HG02588 (cell line): ENCODE results near the gene TRIM3.

Experiments
- ATAC-seq: cut with Tn5 transposase; IDR thresholded peaks from one replicate; pipeline ENCODE4 v1.9.1; 2021; ENCODE audit warnings: mild to moderate bottlenecking, moderate library complexity; ENCODE audit not compliant: unreplicated experiment

Gene TRIM3

GRCh38 chr11:6481012-6481923 is 7.5 kb upstream of the TRIM3 start, which contains the start of the genes ARFIP2 and TIMM10B:
TSS of gene ARFIP2 (minus strand) at chr11:6481331. CDS start at chr11:6480421, 910 bp downstream.
TSS of gene TIMM10B (plus strand) at chr11:6481501. CDS start at chr11:6481517, 16 bp downstream.
- peak; percentile 99 for ATAC-seq

DNA sequence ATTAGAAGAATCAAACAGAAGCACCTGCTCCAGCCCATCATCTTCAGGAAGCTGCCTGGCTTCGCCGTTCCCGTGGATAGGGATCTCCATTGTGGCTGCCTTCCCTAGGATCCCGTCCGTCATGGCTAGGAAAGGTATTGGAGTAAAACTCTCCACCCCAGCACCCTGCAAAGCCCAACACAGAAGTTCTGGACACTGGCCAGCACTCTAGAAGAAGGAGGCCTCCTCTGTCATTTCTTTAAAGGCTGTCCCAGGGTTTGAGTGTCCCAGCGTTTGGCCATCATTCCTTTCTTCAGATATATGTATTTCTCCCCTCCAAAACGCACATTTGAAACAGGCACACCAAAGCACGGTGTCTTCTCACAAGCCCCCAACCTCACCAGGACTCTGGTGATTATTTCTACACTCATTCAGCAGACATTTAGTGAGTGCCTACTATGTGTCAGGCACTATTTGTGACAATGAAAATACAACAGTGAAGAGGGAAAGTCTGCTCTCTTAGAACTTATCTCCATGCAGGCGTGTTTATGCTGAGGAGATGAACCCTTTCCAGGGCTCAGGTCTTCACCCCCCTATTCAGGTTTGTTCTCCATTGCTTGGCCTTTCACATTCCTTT is 6.7 kb upstream of the TRIM3 start:
- ATAC-seq = no peak

DNA sequence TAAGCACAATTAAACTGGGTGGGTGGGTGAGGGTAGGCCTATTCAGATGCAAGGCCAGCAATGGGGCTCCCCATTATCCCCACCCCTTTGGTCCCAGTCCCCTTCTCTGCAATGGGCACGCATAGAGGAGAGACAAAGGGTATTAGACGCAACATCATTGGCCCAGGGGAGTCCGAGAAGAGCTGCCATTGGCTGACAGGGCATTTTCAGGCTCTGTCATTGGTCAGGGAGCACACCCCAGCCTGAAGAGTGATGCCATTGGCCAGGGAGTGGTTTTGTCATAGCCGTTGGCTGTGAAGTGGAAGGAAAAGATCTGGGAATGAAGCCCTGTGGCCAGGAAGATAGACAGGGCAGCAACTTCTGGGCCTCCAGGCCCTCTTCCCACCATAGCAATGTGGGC is 2.8 kb upstream of the TRIM3 start:
- no peak for ATAC-seq

DNA sequence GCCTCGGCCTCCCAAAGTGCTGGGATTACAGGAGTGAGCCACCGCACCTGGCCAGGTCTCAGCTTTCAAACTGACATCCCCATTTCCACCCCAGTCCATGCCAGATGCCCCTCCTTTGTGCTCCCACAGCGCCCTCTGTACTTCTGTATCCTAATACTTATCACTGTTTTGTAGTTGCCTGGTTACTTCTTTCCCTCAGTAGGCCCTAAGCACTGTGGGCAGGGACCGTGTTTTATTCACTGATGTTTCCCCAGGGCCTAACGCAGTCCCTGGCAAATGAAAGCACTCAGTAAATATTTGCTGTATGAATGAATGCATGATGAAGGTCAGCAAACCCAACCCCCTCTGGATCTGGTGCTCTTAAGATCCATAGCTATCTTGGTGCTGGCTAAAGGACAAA is 2.2 kb upstream of the TRIM3 start:
- no peak for ATAC-seq

- ATAC-seq = no peak
Observed at GRCh38 chr11:6474806-6475500, 1.2 kb upstream of the TRIM3 start.

DNA sequence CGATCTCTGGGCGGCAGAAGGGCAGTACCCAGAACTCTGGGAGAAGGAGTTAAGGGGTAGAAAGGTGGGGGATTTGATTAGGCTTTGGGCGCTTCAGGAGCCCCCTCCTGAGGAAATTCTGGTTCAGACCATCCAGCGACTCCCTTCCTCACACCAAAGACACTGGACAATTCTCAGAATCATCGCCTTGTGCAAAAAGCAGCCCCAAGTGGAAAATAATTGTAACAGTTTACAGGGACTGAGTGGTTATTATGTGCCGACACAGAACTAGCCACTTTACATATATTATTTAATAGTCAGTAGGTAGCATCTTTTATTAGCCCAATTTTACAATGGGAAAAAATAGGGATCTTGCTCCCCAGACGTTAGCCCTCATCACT is 662 bp upstream of the TRIM3 start:
- ATAC-seq = no peak

GRCh38 chr11:6472934-6473333 is 807 bp downstream of the TRIM3 start:
- no peak for ATAC-seq

GRCh38 chr11:6469599-6469998 is 4.1 kb downstream of the TRIM3 start:
- no peak for ATAC-seq

DNA sequence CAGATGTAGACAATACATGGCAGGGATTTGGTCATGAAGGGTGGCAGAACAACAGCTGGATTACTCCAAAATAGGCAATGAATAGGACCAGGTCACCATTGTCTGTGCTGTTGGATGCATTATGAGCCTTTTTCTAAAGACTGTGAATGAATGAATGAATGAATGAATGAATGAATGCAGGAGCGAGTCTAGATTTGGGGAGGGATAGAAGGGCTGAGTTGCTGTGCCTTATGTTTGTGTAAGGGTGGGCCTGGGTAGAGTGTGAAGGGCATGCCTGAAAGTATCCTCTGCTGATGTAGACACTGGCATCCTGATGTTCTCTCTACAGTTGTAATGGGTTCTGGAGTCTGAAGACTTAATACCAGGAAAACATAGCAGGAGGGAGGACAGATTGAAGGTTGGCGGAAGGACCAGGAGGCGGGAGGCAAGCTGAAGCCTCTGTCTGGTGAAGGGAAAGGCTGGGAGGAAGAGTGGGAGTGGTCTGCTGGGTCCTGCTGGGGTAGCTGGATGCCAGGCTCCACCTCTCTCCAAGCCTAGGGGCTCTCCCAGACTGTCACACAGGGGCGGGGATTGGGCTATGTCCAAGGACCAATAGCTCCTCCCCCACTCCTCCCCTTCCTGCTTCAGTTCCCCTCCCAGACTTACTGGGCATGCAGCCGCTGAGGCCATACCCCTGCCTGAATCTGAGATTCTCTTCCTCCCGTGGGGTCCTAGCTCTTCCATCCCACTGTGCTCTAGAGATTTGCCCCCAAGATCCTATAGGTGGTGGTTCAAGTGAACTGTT is 4.8 kb downstream of the TRIM3 start:
- ATAC-seq = peak; percentile 54

DNA sequence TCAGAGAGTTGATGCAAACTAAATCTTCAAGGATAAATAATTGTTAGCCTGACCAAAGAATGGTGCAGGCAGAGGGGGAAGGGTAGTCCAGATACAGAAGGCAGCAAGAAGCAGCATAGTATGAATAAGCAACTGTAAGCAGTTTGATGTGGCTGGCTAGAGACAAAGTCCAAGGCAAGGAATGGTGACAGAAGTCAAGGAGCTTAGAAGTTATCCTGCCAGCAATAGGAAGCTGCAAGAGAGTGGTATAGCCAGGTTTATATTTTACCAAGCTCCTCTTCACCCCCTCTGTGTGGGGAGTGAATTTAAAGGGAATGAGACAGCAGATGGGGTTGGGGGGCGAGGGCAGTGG is 14.7 kb downstream of the TRIM3 start:
- ATAC-seq = no peak

- ATAC-seq = no peak
Observed at GRCh38 chr11:6458352-6459098, 15.2 kb downstream of the TRIM3 start.

DNA sequence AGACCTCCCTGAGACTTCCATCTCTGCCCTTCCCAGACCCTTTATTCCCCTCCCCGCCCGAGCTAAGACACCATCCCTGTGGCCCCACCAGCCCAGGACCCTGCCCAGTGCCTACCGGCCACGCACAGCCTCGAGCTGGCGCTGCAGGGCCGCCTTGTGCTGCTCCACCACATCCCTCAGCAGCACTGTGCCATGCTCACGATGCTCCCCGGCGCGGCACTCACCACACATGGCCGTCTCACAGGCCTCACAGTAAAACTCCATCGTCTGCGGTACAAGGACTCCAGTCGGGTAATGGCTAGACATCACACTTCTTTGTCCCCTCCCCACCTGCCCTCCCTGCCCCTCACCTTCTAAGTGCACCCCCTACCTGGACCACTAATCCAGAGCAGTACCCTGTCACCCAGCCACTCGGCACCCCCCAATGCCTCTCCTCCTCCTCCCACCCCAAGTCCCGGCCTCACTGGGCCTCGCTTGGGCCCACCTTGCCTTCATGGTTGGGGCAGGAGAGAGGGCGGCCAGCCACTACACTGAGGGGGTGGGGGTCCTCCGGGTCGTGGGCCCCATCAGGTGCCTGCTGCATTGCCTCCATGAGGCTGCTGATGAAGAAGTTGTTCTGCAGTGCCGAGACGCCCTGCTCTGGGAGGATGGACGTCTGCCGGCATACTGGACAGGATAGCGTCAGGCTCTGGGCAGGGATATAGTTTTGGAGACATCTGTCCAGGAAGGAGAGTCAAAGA is 16.0 kb downstream of the TRIM3 start:
- no peak for ATAC-seq

DNA sequence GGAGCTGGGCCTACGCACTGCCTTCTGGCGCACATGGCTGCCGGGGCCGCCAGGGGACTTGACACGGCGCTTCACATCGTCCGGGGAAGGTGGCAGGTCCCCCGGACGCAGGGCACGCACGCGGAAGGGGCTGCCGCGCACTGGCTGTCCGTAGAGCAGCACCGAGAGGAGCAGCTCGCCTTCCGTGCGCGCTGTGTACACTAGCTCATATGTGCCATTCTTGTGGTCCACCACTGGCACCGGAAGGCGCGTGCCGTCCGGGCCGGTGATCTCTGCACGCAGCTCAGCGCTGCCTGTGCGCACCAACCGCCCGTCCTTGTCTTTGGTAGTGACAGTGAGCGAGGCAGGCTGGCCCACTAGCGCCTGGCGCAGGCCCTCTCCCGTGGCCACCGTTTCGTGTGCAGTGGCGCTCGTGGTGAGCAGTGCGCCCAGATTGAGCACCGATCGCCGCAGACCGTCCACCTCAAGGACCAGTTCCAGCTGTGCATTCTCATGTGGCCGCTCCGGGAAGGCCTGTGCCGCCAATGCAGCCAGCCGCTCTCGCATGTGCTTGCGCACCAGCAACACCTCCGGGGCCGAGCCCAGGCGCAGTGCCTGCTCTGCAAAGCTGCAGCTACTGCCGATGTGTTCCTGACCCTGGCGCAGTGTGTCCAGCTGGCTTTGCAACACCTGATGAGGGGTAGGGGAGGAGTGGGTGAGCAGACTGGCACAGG is 17.2 kb downstream of the TRIM3 start:
- ATAC-seq = no peak

- ATAC-seq = no peak
Observed at GRCh38 chr11:6455070-6455469, 18.7 kb downstream of the TRIM3 start.

DNA sequence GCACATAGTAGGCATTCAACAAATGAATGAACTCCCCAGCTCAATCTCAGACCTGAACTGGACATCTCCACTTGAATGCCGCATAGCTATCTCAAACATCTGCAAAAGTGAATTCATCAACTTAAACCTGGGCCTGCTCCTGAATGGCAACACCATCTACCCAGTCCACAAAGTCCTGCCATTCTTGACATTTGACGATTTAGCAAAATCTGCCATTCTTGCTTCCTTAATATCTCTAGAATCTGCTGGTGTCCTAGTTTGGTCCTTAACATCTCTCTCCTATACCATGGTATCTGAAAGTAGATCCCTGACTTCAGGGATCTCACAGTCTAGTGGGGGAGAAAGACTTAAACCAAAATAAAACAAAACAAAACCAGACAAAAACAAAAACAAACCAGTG is 20.6 kb downstream of the TRIM3 start:
- ATAC-seq = no peak

GRCh38 chr11:6452219-6452618 is 21.5 kb downstream of the TRIM3 start:
- ATAC-seq = no peak

DNA sequence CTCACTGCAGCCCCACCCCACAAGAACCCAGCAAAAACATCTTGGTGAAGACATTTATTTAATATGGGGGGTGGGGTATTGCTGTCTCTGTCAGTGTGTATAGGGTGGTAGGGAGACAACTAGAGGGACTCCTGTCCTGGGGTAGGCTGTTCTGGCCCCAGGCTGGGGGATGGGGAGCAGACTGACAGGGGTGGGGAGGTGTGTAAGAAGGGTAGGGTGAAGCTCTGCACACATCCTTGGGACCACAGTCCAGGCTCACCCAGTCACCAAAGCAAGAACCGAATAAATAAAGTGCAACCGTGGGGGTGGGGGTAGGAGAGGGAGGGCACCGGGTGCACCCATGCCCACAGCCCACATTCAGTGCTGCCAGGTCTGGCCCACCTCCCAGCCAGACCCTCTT is 25.2 kb downstream of the TRIM3 start:
- no peak for ATAC-seq

- ATAC-seq = peak; percentile 86
Observed at GRCh38 chr11:6443269-6444003, 30.3 kb downstream of the TRIM3 start.
